ENCODE data around the gene CSTA. TPM values are rescaled to one million over a fixed set of nuclear protein-coding genes. Genes with fewer than 3 reads are reported as not detected.

The CSTA gene
- total and polyA plus RNA-seq, 2 of the 13 experiments (the other 11 are each of a cell fraction or from before 2014, with no cell fraction given) = 3.9 to 11.0 TPM

GRCh38 chr3:122312826-122313225 is 12.2 kb upstream of the CSTA start:
- no peak overlapping the region for H3K9ac ChIP-seq (ENCODE audit: insufficient read depth, low read depth, low read length)
- H3K9me3 ChIP-seq (ENCODE audit: low read length) = no peaks in the 10 kb centered on the region
- FAIRE-seq (no peak), ATAC-seq (no peak), DNase-seq (ENCODE audit: low spot score) (no peak)
- no peaks in the 10 kb centered on the region for H3K79me2 ChIP-seq (ENCODE audit: insufficient read depth, low read length)
- peaks cover 23% of the 10 kb centered on the region for H3K4me1 ChIP-seq (ENCODE audit: insufficient read depth, low read length)
- ChIA-PET POLR2A (no interaction called here), CTCF (ENCODE audit: low intra/inter-chr PET ratio, low total read pairs) (no interaction called here)
- no peaks in the 10 kb centered on the region for H4K20me1 ChIP-seq (ENCODE audit: insufficient read depth, low read length)
- no peak overlapping the region for H2AFZ ChIP-seq (ENCODE audit: low read length)
- H3K27ac ChIP-seq (ENCODE audit: extremely low read length, insufficient read depth, low read length) = no peak overlapping the region
- no TSS peak for BruUV-seq (replicated peaks)
- H3K4me2 ChIP-seq (ENCODE audit: low read depth, low read length) = no peak overlapping the region
- intact Hi-C loops (cut with micrococcal nuclease; ENCODE audit: unreplicated experiment) (no loop called here), in situ Hi-C loops (cut with HindIII; ENCODE audit: extremely low pct_ligation_motif_present, low pct_unique_long_range_greater_than_20kb) (loop anchor here (5.0 kb wide), 1 partner anchor 44 kb away; no protein-coding TSS in a partner anchor)
- no peaks in the 10 kb centered on the region for H3K27me3 ChIP-seq (ENCODE audit: control insufficient read depth in 1 of 2, insufficient read depth in 2 of 2, low read length in 2 of 2)
- no peak overlapping the region for H3K4me3 ChIP-seq (replicated peaks in 1 of 3; ENCODE audit: insufficient read depth in 1 of 3, low read depth in 2 of 3, low read length in 3 of 3)
- H3K36me3 ChIP-seq (replicated peaks in 1 of 2; ENCODE audit: control insufficient read depth in 1 of 2, insufficient read depth in 2 of 2, low read length in 2 of 2) = no peaks in the 10 kb centered on the region
- TF ChIP-seq ZNF484 (CRISPR knock-in tag; IDR thresholded peaks at IDR 0.05; ENCODE audit: borderline replicate concordance, low read depth) = no peak
- no peak for TF ChIP-seq DDIT3 (CRISPR knock-in tag; IDR thresholded peaks at IDR 0.05)
- no peak for TF ChIP-seq AGO1 (IDR thresholded peaks at IDR 0.05; ENCODE audit: low read depth, low read length, poor library complexity, severe bottlenecking)
- no peak for TF ChIP-seq THAP9 (CRISPR knock-in tag; IDR thresholded peaks at IDR 0.05; ENCODE audit: borderline replicate concordance)
- TF ChIP-seq ZBTB7A (CRISPR knock-in tag; IDR thresholded peaks at IDR 0.05) = no peak
- TF ChIP-seq STAT6 (CRISPR knock-in tag; IDR thresholded peaks at IDR 0.05; ENCODE audit: borderline replicate concordance) = no peak
- no peak for TF ChIP-seq ZNF503 (CRISPR knock-in tag; IDR thresholded peaks at IDR 0.05)
- TF ChIP-seq SKI (IDR thresholded peaks at IDR 0.05; ENCODE audit: partially characterized antibody) = no peak
- TF ChIP-seq RCOR2 (CRISPR knock-in tag; IDR thresholded peaks at IDR 0.05) = no peak
- no peak for TF ChIP-seq ARID5B (CRISPR knock-in tag; IDR thresholded peaks at IDR 0.05)
- TF ChIP-seq ZNF225 (CRISPR knock-in tag; IDR thresholded peaks at IDR 0.05) = no peak
- TF ChIP-seq PPARG (CRISPR knock-in tag; conservative IDR thresholded peaks at IDR 0.05) = no peak
- no peak for TF ChIP-seq KDM3A (CRISPR knock-in tag; IDR thresholded peaks at IDR 0.05; ENCODE audit: low read depth)

Measured in HepG2 (cell line).